Embryonic facial prominence (tissue), 1 donor: Measurements from ENCODE around the gene AVPR2.

Experiments used
- DNase-seq: peaks from one replicate; pipeline ENCODE4 v3.0.0-alpha.2; 2016; ENCODE audit errors: extremely low spot score

AVPR2 gene

DNA sequence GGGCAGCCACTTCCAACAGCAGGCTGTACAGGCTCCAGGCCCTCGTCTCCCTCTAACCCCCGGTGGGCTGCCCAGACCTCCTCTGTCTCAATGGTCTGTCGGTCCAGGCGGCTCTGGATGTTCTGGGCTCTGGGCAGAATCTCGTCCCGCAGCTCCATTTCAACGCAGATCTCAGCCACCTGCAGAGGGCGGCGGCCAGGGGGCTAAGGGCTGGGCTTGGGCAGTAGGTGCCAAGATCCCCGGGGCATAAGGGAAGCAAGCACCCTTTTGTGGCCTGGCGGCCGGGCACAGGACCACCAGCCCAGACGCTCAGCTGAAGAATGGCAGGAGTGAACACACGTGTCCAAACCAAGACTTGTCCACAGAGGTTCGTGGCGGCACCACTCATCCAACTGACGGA, 9.2 kb downstream of the AVPR2 start:
- no peak for DNase-seq

DNA sequence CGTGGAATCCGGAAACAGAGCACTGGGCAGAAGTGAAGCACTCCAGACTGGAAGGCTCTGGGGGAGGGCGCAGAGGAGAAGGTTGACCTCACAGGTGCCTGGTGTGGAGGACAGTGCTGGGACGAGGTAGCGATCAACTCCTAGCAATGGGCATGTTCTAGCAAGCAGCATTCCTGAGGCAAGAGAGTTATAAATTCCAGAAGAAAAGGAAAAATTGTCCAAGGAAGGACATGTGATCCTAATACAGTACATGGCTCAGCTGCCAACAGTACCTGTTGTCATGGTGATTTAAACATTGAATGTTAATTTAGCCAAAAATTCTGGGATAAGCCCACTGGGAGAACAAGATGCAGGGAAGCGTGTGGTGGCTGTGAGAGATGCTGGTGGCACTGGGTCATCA, 13.4 kb downstream of the AVPR2 start:
- DNase-seq: no peak

DNA sequence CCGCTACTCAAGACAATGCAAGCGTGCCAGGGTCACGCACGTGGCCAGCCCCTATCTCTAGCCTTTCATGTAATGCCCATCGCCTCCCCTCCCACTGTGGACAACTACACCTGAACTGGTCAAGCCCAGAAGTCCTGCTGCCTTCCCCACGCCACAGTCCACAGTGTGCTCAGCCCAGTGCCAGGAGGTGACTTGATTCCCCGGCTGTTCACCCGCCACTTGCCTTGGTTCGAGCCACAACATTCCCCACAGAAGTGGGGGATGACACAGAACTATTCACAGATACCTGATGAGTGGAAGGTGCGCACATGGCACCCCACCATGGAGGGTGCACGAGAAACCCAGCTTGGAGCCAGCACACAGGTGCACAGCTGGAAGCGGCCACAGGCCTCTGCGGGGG, 14.8 kb downstream of the AVPR2 start:
- no peak for DNase-seq

DNA sequence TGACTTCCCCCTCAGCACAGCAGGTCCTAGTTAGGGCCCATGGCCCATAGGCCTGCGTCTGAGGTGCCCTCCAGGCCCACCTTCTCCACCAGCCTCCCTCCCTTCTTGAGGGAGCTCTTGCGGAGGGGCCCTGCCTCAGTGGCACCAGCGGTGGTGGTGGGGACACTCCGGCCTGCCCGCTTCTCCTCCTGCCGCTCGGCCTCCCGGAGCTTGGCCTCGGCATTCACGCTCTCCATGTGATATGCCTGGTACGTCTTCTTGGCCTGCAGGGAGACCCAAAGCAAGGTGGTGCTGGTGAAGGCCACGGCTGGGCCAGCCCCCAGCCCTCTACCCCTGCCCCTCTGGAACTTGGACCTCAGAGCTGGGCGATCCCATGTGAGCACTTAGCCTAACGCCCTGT, 16.1 kb downstream of the AVPR2 start:
- no peak for DNase-seq

DNA sequence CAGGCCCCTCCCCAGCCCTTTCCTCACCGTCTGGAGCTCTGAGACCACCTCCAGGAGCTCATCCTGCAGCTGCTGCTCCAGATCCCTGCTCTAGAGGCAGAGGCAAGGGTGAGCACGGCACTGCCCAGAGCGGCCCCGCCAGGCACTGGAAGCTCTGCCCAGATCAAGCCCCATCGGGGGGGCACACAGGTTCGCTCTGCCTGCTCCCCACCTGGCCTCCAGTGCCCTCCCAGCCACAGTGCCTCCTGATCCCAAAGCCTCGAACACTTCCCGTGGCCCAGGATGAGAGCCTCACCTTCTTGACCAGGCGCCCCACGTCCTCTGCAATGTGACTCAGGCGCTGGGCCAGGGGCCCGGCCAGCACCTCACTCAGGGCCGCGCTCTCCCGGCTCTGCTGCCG, 16.6 kb downstream of the AVPR2 start:
- DNase-seq: no peak

DNA sequence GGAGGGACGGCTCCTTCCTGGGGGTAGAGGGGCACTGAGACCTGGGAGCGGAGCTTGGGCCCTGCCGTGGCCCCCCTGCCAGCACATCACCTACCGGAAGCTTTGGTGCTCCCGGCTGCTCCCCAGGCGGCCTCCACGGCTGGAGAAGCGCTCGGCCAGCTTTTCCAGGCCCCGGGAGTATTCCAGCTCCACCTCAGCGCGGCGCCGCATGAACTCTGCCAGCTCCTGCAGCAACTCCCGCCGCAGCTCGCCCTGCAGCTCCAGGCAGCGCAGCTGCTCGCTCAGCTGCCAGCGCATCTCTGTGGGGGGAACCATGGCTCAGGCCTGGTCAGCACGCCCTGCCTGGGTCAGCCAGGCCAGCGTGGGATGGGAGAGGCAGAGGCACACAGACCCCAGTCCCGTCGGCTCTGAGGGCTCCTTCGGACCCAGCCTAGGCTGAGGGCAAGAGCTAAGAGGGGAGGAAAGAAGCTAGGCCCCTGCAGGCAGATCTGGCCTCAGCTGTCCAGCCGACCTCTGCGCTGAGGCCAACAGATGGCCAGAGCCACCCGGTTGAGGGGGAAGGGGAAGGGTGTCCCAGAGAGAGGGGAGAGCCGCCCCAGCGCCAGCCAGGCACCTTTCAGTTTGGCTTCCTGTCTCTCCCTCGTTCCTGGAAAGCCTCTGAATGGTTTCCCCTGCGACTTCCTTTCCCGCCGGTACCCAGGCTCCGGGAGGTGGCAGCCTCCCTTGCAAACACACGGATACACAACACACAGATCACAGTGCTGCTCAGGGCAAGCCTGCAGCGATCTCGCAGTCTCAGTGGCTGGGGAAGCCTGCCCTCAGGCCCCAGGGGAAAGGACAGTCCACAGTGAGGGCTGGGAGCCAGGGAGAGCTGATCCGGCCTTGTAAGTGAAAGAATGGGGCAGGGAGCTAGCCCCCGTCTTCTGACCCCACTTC, 17.3 kb downstream of the AVPR2 start:
- no peak for DNase-seq

DNA sequence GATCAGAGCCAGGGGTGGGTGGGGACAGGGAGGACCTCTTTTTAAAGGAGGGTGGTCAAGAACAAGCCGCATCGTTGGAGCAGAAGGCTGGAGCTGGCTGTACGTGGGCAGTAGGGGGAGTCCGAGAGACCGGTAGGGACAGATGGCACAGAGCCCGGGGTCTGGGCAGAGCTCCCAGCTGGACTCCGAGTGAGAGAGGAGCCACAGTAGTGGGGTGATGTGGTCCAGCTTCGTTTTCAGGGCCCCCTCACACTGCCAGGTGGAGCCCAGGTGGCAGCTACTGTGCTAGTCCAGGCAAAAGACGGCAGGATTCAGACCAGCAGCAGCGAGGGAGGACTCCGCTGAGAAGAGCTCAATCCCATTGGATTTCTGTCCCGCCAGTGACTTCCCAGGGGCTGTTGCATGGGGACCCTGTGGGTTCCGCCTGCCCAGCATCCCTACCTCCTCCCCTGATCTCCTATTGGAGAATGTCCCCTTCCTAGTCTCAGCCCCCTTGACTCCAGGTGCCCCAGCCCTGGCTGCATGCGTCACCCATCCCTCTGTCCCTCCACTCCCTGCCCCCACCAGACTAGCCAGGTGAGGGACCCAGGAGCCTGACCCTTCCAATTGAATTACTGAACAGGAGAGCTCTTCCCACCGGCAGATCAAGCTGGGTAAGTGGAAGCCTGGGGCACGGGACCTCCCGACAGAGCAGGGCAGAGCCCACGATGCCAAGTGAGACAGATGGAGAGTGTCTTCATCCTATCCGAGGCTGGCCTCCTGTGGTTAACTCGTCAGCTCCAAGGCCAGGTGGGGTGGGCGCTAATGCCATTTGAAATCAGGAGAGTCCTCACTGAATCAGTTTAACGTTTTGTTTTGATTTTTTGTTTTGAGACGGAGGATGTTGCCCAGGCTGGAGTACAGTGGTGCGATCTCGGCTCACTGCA, 18.7 kb downstream of the AVPR2 start:
- no peak for DNase-seq

DNA sequence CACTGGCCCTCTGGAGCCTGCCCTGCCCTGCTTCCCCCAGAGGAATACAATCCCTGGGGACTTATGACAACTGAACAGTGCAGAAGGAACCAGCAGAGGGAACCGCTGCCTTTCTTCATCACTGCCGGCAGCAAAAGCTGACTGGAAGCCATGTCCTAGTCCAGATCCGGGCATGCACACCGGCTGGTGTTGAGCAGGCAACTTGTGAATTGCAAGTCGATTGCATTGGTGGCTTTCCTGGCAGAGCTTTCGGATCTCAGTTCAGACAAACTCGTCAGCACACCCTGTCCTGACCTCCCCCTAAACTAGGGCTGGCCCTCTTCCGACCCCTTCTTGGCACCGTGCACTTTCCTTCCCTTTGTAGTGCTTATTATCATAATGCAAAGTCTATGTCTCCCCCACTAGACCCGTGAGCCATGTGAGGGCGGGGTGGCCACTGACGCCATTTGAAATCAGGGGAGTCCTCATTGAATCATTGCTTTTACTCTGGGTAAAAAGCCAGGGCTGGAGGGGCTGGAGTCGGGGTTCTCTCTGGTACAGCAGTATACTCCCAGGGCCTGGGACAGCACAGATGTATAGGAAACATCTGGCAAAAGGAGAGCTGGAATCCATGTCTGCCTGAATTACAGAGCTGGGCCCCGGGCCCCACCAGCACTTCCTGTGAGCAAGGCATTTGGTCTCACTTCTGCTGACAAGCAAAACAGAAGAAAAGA, 19.8 kb downstream of the AVPR2 start:
- no peak for DNase-seq

DNA sequence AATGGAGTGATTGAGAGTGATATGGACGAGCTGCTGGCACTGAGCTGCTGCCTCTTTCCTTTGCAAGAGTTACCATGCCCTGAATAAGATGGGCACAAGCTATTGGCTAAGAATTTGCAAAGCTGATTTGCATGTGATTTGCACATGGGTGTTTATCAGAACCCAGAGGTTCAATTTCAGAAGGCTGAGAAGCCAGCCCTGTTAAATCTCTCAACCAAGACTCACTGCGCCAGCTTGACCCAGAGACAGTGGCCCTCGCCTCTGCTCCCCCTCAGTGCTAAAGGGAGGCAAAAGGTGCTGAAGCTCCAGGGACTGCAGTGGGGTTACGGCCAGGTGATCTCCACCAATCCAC, 20.9 kb downstream of the AVPR2 start:
- no peak for DNase-seq

DNA sequence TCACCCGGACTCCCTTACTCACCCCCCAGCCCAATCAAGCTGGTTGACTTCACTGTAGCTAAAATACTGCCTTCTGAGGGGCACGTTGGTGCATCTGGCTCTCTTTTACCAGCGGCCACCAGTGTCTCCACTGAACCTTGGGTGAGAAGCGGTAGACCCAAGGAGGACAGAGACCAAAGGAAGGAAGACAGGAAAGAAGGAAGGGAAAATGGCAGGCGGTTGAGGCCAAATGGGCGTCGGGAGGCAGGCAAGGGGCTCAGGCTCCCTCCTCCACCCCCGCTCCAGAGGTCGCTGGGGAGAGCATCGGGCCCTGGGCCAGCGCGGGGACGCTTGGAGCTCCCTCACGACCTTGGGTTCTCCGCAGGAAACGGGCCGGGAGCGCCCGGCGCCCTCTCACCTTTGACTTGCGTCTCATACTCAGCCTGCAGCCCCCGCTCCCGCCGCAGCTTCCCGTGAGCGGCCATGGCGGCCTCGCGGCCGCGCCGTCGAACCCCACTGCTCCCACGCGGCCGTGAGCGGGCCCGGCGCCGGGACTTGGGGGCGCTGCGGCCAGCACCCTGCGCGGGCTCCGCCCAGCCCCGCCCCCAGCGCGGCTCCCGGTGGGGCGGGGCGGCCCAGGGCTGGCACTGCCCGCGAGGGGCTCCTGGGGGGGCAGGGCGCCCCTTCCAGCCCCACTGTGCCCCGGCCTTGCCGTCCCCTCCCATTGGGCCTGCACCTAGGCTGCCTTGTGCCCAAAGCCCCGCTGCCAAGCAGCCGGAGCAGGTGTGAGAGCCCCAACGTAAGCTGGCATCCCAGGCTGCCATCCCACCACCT, 21.5 kb downstream of the AVPR2 start, which contains the start of gene ARHGAP4:
Gene ARHGAP4 (minus strand): TSS at position 526 of the 813 bp plus-strand sequence. CDS start 62 bp downstream, at position 464.
- no peak for DNase-seq

DNA sequence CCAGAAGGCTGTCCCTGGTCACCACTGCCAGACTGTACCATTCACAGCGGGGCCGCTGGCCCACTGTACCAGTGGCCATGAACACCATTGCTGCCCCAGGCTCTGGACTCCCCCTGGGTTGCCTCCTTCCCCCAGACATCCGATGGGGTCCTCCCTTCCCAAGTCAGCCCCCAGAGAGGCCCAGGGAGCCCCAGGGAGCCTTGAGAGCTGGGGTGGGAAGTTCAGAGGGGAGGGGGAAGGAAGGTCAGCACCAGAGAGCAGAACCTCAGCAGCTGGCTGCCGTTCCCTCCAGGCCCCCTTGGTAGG, 22.0 kb downstream of the AVPR2 start:
- DNase-seq: no peak

DNA sequence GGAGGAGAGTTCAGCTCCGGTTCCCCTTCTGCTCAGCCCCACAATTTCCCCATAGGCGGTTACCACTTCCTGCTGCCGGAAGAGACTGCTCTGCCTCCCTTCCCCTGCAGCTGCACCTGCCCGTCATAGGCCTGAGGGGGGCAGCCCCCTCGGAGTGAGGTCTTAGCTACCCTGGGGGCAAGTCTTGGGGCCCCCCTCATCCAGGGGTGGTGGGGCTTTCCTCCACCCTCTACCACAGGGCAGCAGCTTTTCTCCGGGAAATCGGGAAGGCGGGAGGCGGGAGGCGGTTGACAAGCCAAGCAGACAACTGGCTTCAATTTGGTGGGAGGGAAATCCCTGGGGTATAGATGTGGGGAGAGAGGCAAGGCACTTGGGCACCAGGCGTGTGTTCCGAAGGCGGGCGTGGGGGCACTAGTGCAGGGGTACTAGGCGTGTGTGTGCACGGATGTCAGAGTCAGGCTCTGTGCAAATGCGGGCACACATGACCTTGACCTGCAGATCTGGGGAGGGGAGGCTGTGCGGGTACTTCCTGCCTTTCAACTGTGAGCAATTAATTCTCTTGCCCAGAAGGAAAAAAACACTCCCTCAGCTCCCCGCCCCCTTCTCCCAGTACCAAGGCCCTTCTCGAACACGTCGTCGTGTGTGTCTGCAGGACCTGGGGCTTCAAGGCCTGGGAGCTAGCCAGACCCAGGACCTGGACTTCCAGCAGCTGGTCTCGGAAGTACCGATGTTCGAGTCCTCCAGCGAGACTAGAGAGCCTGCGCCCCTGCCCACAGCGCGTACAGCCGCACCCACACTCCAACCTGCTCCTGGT, 22.6 kb downstream of the AVPR2 start:
- DNase-seq: peak; percentile 39

DNA sequence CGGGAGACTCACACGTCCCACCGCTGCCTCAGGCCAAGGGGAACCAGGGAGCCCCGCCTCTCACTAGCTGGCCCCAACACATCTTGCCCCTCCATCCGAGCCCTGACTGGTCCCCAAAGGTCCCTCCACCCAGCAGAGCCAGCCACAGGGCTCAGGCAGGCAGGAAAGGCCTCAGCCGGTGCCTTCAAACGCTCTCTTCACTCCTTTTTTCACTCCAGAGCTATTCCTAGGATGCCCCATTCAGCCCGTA, 23.1 kb downstream of the AVPR2 start:
- DNase-seq: no peak

DNA sequence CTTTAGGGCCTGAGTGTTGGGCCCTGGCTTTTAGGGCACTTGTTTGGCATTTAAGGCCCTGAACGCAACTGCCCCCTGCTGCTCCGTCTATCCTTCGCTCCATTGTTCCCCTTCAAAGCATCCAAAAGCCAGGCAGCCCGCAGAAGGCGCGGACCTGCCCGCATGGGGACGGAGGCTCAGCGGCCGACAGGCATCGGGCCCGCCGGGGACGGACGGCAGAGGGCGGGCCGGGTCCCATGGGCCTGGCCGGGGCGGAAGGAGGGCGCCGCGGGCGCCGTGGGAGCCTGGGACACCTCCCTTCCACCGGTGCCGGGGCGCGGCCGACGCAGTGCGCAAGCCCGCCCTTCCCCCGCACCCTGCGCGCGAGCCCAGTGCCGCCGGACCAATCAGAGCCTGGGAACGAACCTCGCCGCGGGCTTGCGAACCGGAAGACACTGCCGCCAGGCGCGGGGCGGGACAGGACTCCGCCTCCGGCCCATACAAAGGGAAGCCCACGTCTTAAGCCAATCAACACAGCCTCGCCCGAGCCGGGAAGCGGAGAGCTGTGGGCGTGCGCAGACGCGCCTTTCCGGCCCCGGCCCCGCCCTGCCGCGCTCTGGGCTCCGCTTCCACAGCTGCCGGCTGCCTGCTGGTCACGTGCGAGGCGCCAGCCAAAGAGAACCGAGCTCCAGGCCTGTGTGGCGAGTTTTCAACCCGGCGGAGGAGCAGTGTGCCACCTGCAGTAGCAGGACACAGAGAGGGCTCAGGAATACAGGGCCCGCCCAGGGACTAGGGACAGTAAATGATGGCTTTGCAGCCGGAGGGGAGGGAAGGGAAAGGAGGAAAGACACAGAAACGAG, 23.7 kb downstream of the AVPR2 start:
- peak; percentile 92 for DNase-seq

DNA sequence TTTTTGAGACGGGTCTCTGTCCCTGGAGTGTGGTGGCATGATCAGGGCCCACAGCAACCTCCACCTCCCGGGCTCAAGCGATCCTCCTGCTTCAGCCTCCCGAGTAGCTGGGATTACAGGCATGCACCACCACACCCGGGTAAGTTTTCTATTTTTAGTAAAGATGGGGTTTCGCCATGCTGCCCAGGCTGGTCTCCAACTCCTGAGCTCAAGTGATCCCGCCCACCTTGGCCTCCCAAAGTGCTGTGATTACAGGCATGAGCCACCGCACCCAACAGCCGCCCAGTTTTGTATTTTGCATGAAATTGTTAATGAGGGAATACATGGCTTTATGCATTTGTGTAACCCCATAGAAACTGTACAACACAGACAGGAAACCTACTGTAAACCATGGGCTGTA, 24.4 kb downstream of the AVPR2 start:
- no peak for DNase-seq

DNA sequence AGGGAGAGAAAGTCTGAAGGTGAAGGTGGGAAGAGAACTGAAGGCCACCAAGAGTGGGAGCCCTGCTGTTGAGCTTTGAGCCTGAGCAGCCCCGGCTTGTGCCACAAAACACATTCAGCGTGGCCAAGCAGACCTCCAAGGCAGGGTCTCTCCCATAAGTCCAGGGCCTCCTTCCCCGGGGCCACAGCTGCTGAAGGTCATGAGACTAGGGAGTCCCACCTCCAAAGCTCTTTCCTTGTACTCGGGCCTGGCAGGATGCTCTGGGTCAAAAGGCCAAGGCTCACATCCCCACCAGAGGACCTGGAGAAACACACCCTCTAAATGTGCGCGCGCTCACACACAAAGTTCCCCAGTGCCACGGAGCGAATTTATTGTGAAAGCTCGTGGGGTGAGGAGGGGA, 25.1 kb downstream of the AVPR2 start:
- no peak for DNase-seq

DNA sequence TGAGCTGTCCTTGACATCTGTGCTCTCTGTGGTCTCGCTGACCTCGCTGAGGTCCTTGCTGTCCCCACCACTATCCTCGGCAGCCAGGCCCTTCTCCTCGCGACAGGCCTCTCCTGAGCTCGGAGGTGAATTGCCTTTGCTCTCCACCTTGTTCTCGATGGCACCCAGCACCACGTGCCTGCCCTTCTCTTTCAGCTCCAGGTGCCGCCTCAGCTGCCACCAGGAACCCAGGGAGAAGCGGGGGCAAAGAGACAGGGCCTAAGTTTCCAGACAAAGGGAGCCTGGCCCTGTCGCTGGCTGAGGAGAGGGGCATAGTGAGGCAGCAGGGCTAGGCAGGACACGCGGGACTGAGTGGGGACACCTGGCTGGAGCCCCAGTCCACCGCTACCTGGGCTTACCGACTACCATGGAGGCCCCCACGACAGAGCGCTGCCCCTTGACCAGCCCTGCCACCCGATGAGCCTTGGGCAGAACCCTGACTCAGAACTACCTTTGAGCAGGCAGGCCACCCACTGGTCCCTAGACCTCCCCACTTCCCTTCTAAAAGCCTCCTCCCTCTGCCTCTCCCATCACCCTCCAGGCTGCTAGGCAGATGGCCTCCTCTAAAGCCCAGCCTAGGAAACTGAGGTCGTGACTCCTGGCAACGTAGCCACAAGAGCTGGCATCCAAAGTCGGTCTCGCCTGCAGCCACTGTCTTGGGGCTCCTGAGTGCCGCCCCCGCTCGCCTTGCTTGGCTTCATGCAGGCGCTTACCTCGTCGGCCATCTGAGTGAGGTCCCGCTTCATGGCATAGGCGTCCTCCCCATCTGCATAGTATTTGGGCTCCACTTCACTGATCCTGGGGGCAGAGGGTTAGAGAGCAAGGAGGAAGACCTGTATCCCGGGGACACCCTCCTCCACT, 25.8 kb downstream of the AVPR2 start:
- DNase-seq: no peak

DNA sequence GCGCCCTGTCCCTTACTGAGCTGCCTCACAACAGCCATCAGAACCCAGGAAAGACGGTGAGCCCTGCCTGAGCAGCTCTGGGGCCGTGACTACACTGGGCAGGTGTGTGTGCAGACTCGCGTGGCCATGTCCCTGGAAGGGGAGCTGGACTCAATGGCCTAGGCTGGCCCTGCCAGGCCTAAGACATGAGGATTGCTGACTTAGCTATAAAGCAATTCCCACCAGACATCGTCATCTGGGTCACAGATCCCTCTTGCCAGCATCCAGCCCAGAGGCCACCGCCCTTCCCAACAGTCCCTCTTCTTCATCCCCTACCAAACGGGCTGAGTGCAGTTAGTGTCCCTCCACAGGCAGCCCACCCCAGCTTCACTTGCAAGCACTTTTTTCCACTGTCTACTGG, 26.7 kb downstream of the AVPR2 start:
- DNase-seq: no peak

DNA sequence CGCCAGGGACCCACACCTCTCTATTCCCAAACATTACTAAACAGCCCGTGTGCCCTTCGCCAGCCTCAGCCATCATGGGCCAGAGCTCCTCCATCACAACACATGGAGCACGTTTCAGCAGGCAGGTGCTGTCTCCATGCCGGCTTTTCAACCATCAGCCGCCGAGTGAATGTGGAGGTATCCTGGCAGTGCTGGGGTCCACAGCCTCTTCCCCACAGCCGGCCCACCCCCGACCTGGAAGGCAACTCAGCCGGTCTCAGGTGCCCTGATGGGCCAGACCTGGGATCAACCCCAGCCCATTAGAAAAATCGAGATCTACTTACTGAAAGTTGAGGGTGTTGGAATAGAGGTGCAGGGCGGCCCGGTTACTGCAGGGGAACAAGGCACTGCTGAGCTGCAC, 27.3 kb downstream of the AVPR2 start:
- DNase-seq: no peak
